Measurements from ENCODE around the gene ZNF593OS. TPM values are rescaled to one million over a fixed set of nuclear protein-coding genes. Genes with fewer than 3 reads are reported as not detected.

ZNF593OS gene
- total and polyA plus RNA-seq, 2 donors (not counting 1 experiment from before 2014, with no cell fraction given) = 0.09 TPM; not detected in 1

DNA sequence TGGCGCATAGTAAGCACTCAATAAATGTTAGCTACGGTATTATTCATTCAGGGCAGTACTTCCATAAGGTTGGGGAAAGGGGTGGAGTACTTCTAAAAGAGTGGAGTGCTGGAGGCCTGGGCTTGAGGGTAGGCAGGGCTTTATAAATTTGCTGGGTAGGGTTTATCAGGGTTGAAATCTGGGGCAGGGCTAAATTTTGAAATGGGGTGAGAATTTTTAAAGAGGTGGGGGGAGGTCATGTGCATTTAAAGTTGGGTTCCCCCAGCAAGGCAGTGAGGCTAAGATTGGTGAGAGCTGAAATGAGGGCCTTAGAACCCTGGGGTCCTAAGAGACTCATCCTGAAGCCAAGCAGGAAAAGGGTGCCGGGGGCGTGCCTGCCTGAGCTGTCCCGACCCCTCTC is 28.8 kb upstream of the ZNF593OS start:
- Histone ChIP-seq H3K79me2 (ENCODE audit: control insufficient read depth, insufficient read depth, low read length) (no peaks in the 10 kb centered on the region), H3K4me2 (replicated peaks; ENCODE audit: low read depth, low read length, poor library complexity, severe bottlenecking) (no peak overlapping the region), H3K4me3 (ENCODE audit: control extremely low read depth in 1 of 5, extremely low read depth in 1 of 5, insufficient read depth in 1 of 5, low read depth in 2 of 5, low read length in 4 of 5) (no peak overlapping the region), H3K27ac (ENCODE audit: low read length in 2 of 2) (no peak overlapping the region), H3K27me3 (replicated peaks in 1 of 4; ENCODE audit: control extremely low read depth in 1 of 4, control insufficient read depth in 3 of 4, insufficient read depth in 4 of 4, low read length in 3 of 4) (peaks cover 0 to 11% (median 4%) of the 10 kb centered on the region in 4 experiments), H3K4me1 (ENCODE audit: control insufficient read depth in 2 of 2, insufficient read depth in 2 of 2, low read length in 2 of 2) (no peaks in the 10 kb centered on the region), H4K20me1 (ENCODE audit: control insufficient read depth, insufficient read depth, low read length, poor library complexity, severe bottlenecking) (no peaks in the 10 kb centered on the region), H3K9me3 (ENCODE audit: control extremely low read depth in 1 of 3, control insufficient read depth in 2 of 3, insufficient read depth in 1 of 3, low read length in 2 of 3) (no peaks in the 10 kb centered on the region), H3K36me3 (replicated peaks in 1 of 2; ENCODE audit: control extremely low read depth in 1 of 2, control insufficient read depth in 1 of 2, extremely low read depth in 1 of 2, insufficient read depth in 2 of 2, low read length in 1 of 2) (no peaks in the 10 kb centered on the region), H2AFZ (ENCODE audit: insufficient read depth, low read depth, low read length, poor library complexity, severe bottlenecking) (no peak overlapping the region), H3K9ac (ENCODE audit: low read length) (no peak overlapping the region)
- ChIA-PET POLR2A (no interaction called here), CTCF (interaction anchor here (1.1 kb wide), 1 partner anchor 10 kb away, joined by 3 read pairs; no protein-coding TSS in a partner anchor)
- Mint-ChIP-seq H3K4me3 (no peak overlapping the region), H3K4me1 (no peaks in the 10 kb centered on the region), H3K27me3 (peaks cover 15% of the 10 kb centered on the region), H3K9me3 (ENCODE audit: insufficient read depth) (no peaks in the 10 kb centered on the region), H3K27ac (no peak overlapping the region)
- TF ChIP-seq, protein P1, sequence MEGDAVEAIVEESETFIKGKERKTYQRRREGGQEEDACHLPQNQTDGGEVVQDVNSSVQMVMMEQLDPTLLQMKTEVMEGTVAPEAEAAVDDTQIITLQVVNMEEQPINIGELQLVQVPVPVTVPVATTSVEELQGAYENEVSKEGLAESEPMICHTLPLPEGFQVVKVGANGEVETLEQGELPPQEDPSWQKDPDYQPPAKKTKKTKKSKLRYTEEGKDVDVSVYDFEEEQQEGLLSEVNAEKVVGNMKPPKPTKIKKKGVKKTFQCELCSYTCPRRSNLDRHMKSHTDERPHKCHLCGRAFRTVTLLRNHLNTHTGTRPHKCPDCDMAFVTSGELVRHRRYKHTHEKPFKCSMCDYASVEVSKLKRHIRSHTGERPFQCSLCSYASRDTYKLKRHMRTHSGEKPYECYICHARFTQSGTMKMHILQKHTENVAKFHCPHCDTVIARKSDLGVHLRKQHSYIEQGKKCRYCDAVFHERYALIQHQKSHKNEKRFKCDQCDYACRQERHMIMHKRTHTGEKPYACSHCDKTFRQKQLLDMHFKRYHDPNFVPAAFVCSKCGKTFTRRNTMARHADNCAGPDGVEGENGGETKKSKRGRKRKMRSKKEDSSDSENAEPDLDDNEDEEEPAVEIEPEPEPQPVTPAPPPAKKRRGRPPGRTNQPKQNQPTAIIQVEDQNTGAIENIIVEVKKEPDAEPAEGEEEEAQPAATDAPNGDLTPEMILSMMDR (IDR thresholded peaks at IDR 0.05) = no peak
- TF ChIP-seq EZH2 (IDR thresholded peaks at IDR 0.05; ENCODE audit: borderline replicate concordance, insufficient read depth, low read depth, low read length, poor library complexity, severe bottlenecking) = no peak
- ATAC-seq (ENCODE audit: low read depth) (no peak), DNase-seq (no peak)
- 100% methylated on average over 3 of the region's 5 CpGs for WGBS (ENCODE audit: insufficient coverage)
- intact Hi-C loops (cut with micrococcal nuclease) = no loop called here

DNA sequence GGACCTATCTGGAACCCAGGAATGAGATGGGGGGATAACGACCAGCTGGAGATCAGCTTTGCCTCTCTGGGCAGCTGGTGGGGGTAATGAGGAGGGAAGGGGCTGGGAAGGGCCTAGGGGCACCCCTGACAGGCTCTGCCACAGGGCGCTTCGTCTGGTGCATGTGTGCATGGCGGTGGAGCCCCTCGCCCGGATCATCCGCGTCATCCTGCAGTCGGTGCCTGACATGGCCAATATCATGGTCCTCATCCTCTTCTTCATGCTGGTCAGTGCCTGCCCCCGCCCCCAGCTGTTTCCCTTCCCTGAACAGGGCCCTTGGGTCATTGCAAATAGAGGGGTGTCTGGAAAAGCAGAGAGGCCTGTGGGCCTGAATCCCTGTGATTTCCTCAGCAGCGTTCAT is 26.2 kb upstream of the ZNF593OS start:
- Histone ChIP-seq H3K9me3 (ENCODE audit: control extremely low read depth in 1 of 3, control insufficient read depth in 2 of 3, insufficient read depth in 1 of 3, low read length in 2 of 3) (no peaks in the 10 kb centered on the region), H4K20me1 (ENCODE audit: control insufficient read depth, insufficient read depth, low read length, poor library complexity, severe bottlenecking) (no peaks in the 10 kb centered on the region), H3K4me1 (ENCODE audit: control insufficient read depth in 2 of 2, insufficient read depth in 2 of 2, low read length in 2 of 2) (no peaks in the 10 kb centered on the region), H3K4me3 (ENCODE audit: control extremely low read depth in 1 of 5, extremely low read depth in 1 of 5, insufficient read depth in 1 of 5, low read depth in 2 of 5, low read length in 4 of 5) (no peak overlapping the region), H3K9ac (ENCODE audit: low read length) (no peak overlapping the region), H3K27ac (ENCODE audit: low read length in 2 of 2) (no peak overlapping the region), H3K27me3 (replicated peaks in 1 of 4; ENCODE audit: control extremely low read depth in 1 of 4, control insufficient read depth in 3 of 4, insufficient read depth in 4 of 4, low read length in 3 of 4) (peaks cover 0 to 13% (median 4%) of the 10 kb centered on the region in 4 experiments), H3K79me2 (ENCODE audit: control insufficient read depth, insufficient read depth, low read length) (no peaks in the 10 kb centered on the region), H2AFZ (ENCODE audit: insufficient read depth, low read depth, low read length, poor library complexity, severe bottlenecking) (no peak overlapping the region), H3K36me3 (replicated peaks in 1 of 2; ENCODE audit: control extremely low read depth in 1 of 2, control insufficient read depth in 1 of 2, extremely low read depth in 1 of 2, insufficient read depth in 2 of 2, low read length in 1 of 2) (no peaks in the 10 kb centered on the region), H3K4me2 (replicated peaks; ENCODE audit: low read depth, low read length, poor library complexity, severe bottlenecking) (no peak overlapping the region)
- POLR2A ChIA-PET = no interaction called here
- TF ChIP-seq EZH2 (IDR thresholded peaks at IDR 0.05; ENCODE audit: borderline replicate concordance, insufficient read depth, low read depth, low read length, poor library complexity, severe bottlenecking) = no peak
- TF ChIP-seq, protein P1 (IDR thresholded peaks at IDR 0.05) = no peak
- no peak overlapping the region for H3K4me3 Mint-ChIP-seq
- DNase-seq = no peak
- intact Hi-C loops (cut with micrococcal nuclease) = no loop called here
- ATAC-seq (ENCODE audit: low read depth) = no peak
- H3K27me3 Mint-ChIP-seq = peaks cover 9% of the 10 kb centered on the region
- H3K4me1 Mint-ChIP-seq = no peaks in the 10 kb centered on the region
- no peak overlapping the region for H3K27ac Mint-ChIP-seq
- WGBS (ENCODE audit: insufficient coverage) = 94% methylated on average over 10 of the region's 11 CpGs
- CTCF ChIA-PET = interaction anchor here (1.1 kb wide), 1 partner anchor 219 kb away, joined by 3 read pairs; no protein-coding TSS in a partner anchor
- H3K9me3 Mint-ChIP-seq (ENCODE audit: insufficient read depth) = no peaks in the 10 kb centered on the region
